Measurements from ENCODE around the gene LDB2. TPM values are rescaled to one million over a fixed set of nuclear protein-coding genes. Genes with fewer than 3 reads are reported as not detected.

The LDB2 gene
- total RNA-seq, 2 experiments from 2014 or later: not detected

GRCh38 chr4:16777726-16778125 is 120.7 kb downstream of the LDB2 start:
- H3K27ac ChIP-seq (ENCODE audit: low read depth, low read length, poor library complexity, severe bottlenecking): no peak overlapping the region
- H3K4me3 ChIP-seq (ENCODE audit: low read depth, low read length, poor library complexity, severe bottlenecking): no peak overlapping the region
- no TSS peak for BruUV-seq (replicated peaks)
- no peaks in the 10 kb centered on the region for H3K9me2 ChIP-seq (ENCODE audit: insufficient read depth, low read length)
- no peaks in the 10 kb centered on the region for H3K36me3 ChIP-seq (ENCODE audit: insufficient read depth, low read length)
- no peak overlapping the region for H2AFZ ChIP-seq (ENCODE audit: low read length)
- no peaks in the 10 kb centered on the region for H3K79me2 ChIP-seq (ENCODE audit: insufficient read depth, low read depth, low read length)
- POLR2A ChIA-PET: no interaction called here
- intact Hi-C loops (cut with micrococcal nuclease; ENCODE audit: unreplicated experiment): no loop called here
- H4K20me1 ChIP-seq (ENCODE audit: insufficient read depth, low read length): no peaks in the 10 kb centered on the region
- no peak for DNase-seq (ENCODE audit: low spot score)
- no peaks in the 10 kb centered on the region for H3K9me3 ChIP-seq (ENCODE audit: low read length)
- H3K4me1 ChIP-seq (ENCODE audit: insufficient read depth, low read length, poor library complexity, severe bottlenecking): no peaks in the 10 kb centered on the region
- CTCF ChIA-PET (ENCODE audit: unreplicated experiment): no interaction called here
- TF ChIP-seq CTCF (conservative IDR thresholded peaks at IDR 0.05; ENCODE audit: low read length): no peak
- TF ChIP-seq EZH2phosphoT487 (IDR thresholded peaks at IDR 0.05; ENCODE audit: borderline replicate concordance, low read depth, low read length): no peak
- H3K4me2 ChIP-seq (ENCODE audit: low read length): no peak overlapping the region

GRCh38 chr4:16775411-16776154 is 122.9 kb downstream of the LDB2 start:
- Histone ChIP-seq H3K79me2 (ENCODE audit: insufficient read depth, low read depth, low read length) (no peaks in the 10 kb centered on the region), H3K36me3 (ENCODE audit: insufficient read depth, low read length) (no peaks in the 10 kb centered on the region), H4K20me1 (ENCODE audit: insufficient read depth, low read length) (no peaks in the 10 kb centered on the region), H3K4me2 (ENCODE audit: low read length) (no peak overlapping the region), H3K4me3 (ENCODE audit: low read depth, low read length, poor library complexity, severe bottlenecking) (no peak overlapping the region), H2AFZ (ENCODE audit: low read length) (no peak overlapping the region), H3K9me2 (ENCODE audit: insufficient read depth, low read length) (no peaks in the 10 kb centered on the region), H3K4me1 (ENCODE audit: insufficient read depth, low read length, poor library complexity, severe bottlenecking) (no peaks in the 10 kb centered on the region), H3K9me3 (ENCODE audit: low read length) (no peaks in the 10 kb centered on the region), H3K27ac (ENCODE audit: low read depth, low read length, poor library complexity, severe bottlenecking) (no peak overlapping the region)
- no TSS peak for BruUV-seq (replicated peaks)
- intact Hi-C loops (cut with micrococcal nuclease; ENCODE audit: unreplicated experiment): no loop called here
- ChIA-PET POLR2A (interaction anchor here (0.6 kb wide), 1 partner anchor 785 kb away, joined by 3 read pairs; no protein-coding TSS in a partner anchor), CTCF (ENCODE audit: unreplicated experiment) (no interaction called here)
- no peak for DNase-seq (ENCODE audit: low spot score)
- no peak for TF ChIP-seq EZH2phosphoT487 (IDR thresholded peaks at IDR 0.05; ENCODE audit: borderline replicate concordance, low read depth, low read length)
- no peak for TF ChIP-seq CTCF (conservative IDR thresholded peaks at IDR 0.05; ENCODE audit: low read length)

GRCh38 chr4:16772366-16772850 is 126.0 kb downstream of the LDB2 start:
- Histone ChIP-seq H3K79me2 (ENCODE audit: insufficient read depth, low read depth, low read length) (no peaks in the 10 kb centered on the region), H3K9me2 (ENCODE audit: insufficient read depth, low read length) (no peaks in the 10 kb centered on the region), H2AFZ (ENCODE audit: low read length) (no peak overlapping the region), H3K27ac (ENCODE audit: low read depth, low read length, poor library complexity, severe bottlenecking) (no peak overlapping the region), H4K20me1 (ENCODE audit: insufficient read depth, low read length) (no peaks in the 10 kb centered on the region), H3K4me2 (ENCODE audit: low read length) (no peak overlapping the region), H3K4me3 (ENCODE audit: low read depth, low read length, poor library complexity, severe bottlenecking) (no peak overlapping the region), H3K36me3 (ENCODE audit: insufficient read depth, low read length) (no peaks in the 10 kb centered on the region), H3K9me3 (ENCODE audit: low read length) (no peaks in the 10 kb centered on the region), H3K4me1 (ENCODE audit: insufficient read depth, low read length, poor library complexity, severe bottlenecking) (no peaks in the 10 kb centered on the region)
- ChIA-PET CTCF (ENCODE audit: unreplicated experiment) (no interaction called here), POLR2A (no interaction called here)
- no peak for DNase-seq (ENCODE audit: low spot score)
- no peak for TF ChIP-seq EZH2phosphoT487 (IDR thresholded peaks at IDR 0.05; ENCODE audit: borderline replicate concordance, low read depth, low read length)
- no peak for TF ChIP-seq CTCF (conservative IDR thresholded peaks at IDR 0.05; ENCODE audit: low read length)
- intact Hi-C loops (cut with micrococcal nuclease; ENCODE audit: unreplicated experiment): no loop called here
- no TSS peak for BruUV-seq (replicated peaks)
